ENCODE data around the gene SCPEP1.

- TF ChIP-seq POLR2A (IDR thresholded peaks at IDR 0.05): no peak
- no peak for TF ChIP-seq CTCF (IDR thresholded peaks at IDR 0.05)
- TF ChIP-seq EP300 (IDR thresholded peaks at IDR 0.05; ENCODE audit: low read depth): no peak
Observed at GRCh38 chr17:57037411-57037810, 59.5 kb downstream of the SCPEP1 start.

Data from transverse colon (tissue), 3 donors.